NOMO-1 treated with DMSO at 0.1 percent for 48 hours (cell line): ENCODE data around the gene TMPRSS11A.

Experiments
- DNase-seq: peaks from one replicate; lab custom pipeline; 2025; ENCODE audit not compliant: unreplicated experiment; lab: John Stamatoyannopoulos, UW

The TMPRSS11A gene

GRCh38 chr4:67874986-67875385, 88.3 kb downstream of the TMPRSS11A start:
- DNase-seq, result no peak

- no peak for DNase-seq
Observed at GRCh38 chr4:67873116-67873515, 90.2 kb downstream of the TMPRSS11A start.

- peak; percentile 68 for DNase-seq
Observed at GRCh38 chr4:67871867-67872266, 91.4 kb downstream of the TMPRSS11A start.

GRCh38 chr4:67869580-67870190, 93.6 kb downstream of the TMPRSS11A start:
- DNase-seq, result peak; percentile 38

- DNase-seq, result peak; percentile 10
Observed at GRCh38 chr4:67861513-67861912, 101.8 kb downstream of the TMPRSS11A start.
